CD4-positive, alpha-beta T cell treated with Interleukin-21 for 1 hour (primary cell): ENCODE data around the gene HERC6.
"Not testable (repeated sequence)": the region's sequence is repeated elsewhere in the genome, so short reads cannot be mapped to it uniquely, and the experiment has no call there.

Experiments
- DNase-seq: peaks from one replicate; pipeline ENCODE4 v3.0.0-alpha.2; 2020

Gene HERC6

GRCh38 chr4:88378691-88379559 is at the start of gene HERC6:
TSS of gene HERC6 (plus strand) at chr4:88378852. CDS start at chr4:88378922, 70 bp downstream.
- peak; percentile 87 for DNase-seq

GRCh38 chr4:88333741-88334405 is 44.8 kb upstream of the HERC6 start:
- no peak for DNase-seq

- DNase-seq = no peak
Observed at GRCh38 chr4:88335092-88335665, 43.5 kb upstream of the HERC6 start.

GRCh38 chr4:88341227-88342192 is 37.1 kb upstream of the HERC6 start:
- no peak for DNase-seq

GRCh38 chr4:88346902-88347301 is 31.8 kb upstream of the HERC6 start:
- DNase-seq = not testable (repeated sequence)

- not testable (repeated sequence) for DNase-seq
Observed at GRCh38 chr4:88348761-88349160, 29.9 kb upstream of the HERC6 start.

- DNase-seq = no peak
Observed at GRCh38 chr4:88350786-88351185, 27.9 kb upstream of the HERC6 start.

- no peak for DNase-seq
Observed at GRCh38 chr4:88352062-88352740, 26.5 kb upstream of the HERC6 start.

- no peak for DNase-seq
Observed at GRCh38 chr4:88353324-88353723, 25.3 kb upstream of the HERC6 start.

GRCh38 chr4:88356771-88357170 is 21.9 kb upstream of the HERC6 start:
- no peak for DNase-seq

GRCh38 chr4:88357262-88357661 is 21.4 kb upstream of the HERC6 start:
- DNase-seq = no peak

- DNase-seq = no peak
Observed at GRCh38 chr4:88359558-88359957, 19.1 kb upstream of the HERC6 start.

- no peak for DNase-seq
Observed at GRCh38 chr4:88360256-88360655, 18.4 kb upstream of the HERC6 start.

- DNase-seq = no peak
Observed at GRCh38 chr4:88360791-88361190, 17.9 kb upstream of the HERC6 start.

- DNase-seq = not testable (repeated sequence)
Observed at GRCh38 chr4:88361217-88361773, 17.4 kb upstream of the HERC6 start.

GRCh38 chr4:88366460-88366859 is 12.2 kb upstream of the HERC6 start:
- DNase-seq = no peak

GRCh38 chr4:88367826-88368225 is 10.8 kb upstream of the HERC6 start:
- DNase-seq = no peak

- DNase-seq = peak; percentile 34
Observed at GRCh38 chr4:88369180-88369812, 9.4 kb upstream of the HERC6 start.

GRCh38 chr4:88381123-88381522 is 2.5 kb downstream of the HERC6 start:
- DNase-seq = peak; percentile 10

GRCh38 chr4:88382621-88383020 is 4.0 kb downstream of the HERC6 start:
- peak; percentile 87 for DNase-seq

GRCh38 chr4:88390128-88390527 is 11.5 kb downstream of the HERC6 start:
- no peak for DNase-seq
